ES-I3 (cell line): ENCODE measurements around the gene FSIP1.

ENCODE experiments used
- H3K36me3 ChIP-seq: 2 replicates; pipeline ENCODE4 v1.6.1; 2013; ENCODE audit warnings: mild to moderate bottlenecking, low read length, control low read depth, moderate library complexity; ENCODE audit not compliant: insufficient read depth
- H3K4me1 ChIP-seq: 2 replicates; pipeline ENCODE4 v1.6.1; 2013; ENCODE audit warnings: mild to moderate bottlenecking, control low read depth, low read length; ENCODE audit not compliant: insufficient read depth
- H3K9ac ChIP-seq: 2 replicates; pipeline ENCODE4 v1.6.1; 2013; ENCODE audit warnings: low read depth, mild to moderate bottlenecking, low read length, moderate library complexity
- H3K9me3 ChIP-seq: 2 replicates; pipeline ENCODE4 v1.6.1; 2013; ENCODE audit warnings: mild to moderate bottlenecking, low read length, moderate library complexity; ENCODE audit not compliant: control insufficient read depth, insufficient read depth

The FSIP1 gene

DNA sequence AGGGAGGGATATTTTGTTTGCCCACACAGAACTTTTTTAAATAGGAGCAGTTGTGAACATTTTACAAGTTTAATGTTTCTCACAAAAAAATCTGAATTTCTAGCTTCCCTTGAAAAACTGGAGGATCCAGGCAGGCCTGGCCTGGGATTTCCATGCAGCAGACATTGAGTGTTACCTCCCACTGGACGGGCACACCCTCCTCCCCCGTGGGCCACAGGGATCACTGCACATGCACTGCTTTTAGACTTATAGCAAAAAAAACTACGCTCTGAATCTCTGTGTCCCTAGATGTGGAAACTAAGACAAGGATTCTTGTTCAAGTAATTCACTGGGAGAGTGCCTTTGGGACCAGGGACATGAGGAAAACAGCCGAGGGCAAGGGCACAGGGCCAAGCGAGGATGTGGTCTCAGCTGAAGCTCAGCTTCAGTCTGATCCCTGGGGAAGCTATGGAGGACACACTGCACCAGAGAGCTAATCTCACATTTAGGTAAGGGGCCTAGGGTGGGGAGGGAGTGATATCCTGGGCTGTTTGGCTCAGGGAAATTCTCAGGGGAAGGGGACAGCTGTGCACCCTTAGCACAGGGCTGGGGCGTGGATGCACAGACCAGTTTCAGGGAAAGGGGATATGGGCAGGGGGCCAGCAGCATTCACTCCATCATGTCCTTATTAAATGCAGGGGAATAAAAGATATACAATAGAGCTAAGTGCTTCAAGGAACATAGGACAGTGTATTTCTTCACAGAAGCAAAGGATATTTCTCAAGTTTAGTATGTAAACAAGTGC is 46.0 kb downstream of the FSIP1 start:
- Histone ChIP-seq H3K9me3 (no peaks in the 10 kb centered on the region), H3K36me3 (no peaks in the 10 kb centered on the region), H3K4me1 (no peaks in the 10 kb centered on the region), H3K9ac (no peak overlapping the region)

DNA sequence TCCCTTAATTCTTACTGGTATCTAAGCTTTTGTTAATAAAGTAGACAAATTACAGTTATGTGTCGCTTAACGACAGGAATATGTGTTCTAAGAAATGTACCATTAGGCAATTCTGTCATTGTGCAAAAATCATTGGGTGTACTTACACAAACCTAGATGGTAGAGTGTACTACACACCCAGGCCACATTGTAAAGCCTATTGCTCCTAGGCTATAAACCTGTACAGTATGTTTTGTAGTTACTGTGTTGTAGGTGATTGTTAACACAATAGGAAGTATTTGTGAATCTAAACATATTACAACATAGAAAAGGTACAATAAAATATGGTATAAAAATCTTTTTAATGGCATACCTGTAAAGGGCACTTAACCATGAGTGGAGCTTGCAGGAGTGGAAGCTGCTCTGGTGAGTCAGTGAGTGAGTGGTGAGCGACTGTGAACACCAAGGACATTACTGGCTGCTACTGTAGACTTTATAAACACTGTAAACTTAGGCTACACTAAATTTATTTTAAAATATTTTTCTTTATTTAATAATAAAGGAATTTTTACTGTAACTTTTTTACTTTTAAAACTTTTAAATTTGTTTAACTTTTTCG is 47.4 kb downstream of the FSIP1 start:
- Histone ChIP-seq H3K9me3 (no peaks in the 10 kb centered on the region), H3K9ac (no peak overlapping the region), H3K36me3 (no peaks in the 10 kb centered on the region), H3K4me1 (no peaks in the 10 kb centered on the region)

DNA sequence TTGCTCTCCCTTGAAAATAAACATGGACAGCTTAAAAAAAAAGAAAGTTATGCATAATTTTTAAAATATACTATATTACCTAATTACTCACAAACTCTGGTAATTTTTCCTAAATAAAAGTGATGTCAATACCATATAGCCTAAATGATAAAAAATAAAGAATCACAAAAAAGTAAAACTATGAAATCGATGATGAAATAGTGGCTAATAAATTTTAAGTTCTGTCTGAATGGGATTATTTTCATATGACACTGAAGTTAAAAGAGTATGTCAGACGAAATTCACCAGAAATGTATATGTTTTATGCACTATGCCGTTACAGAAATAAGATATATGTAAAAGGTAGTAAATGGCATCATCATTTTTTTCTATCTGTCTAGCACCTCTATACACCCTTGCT is 51.4 kb downstream of the FSIP1 start:
- Histone ChIP-seq H3K4me1 (no peaks in the 10 kb centered on the region), H3K9me3 (no peaks in the 10 kb centered on the region), H3K9ac (no peak overlapping the region), H3K36me3 (no peaks in the 10 kb centered on the region)

DNA sequence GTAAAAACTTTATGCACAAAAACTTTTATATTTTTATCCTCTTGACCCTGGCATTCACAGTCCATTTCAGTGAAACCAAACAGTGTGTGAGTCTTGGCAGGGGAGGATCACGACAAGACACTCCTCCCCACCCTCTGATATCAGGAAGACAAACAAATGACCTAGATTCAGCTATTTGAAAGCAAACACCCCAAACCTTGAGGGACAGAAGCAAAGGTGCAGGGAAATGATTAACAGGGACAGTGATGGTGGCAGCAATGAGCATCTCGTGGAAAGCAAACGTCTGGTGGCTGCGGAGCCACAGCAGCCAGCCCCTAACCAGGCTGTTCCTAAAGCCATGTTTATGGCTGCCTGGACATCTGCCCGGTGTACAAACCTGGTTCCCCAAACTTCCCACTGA is 52.1 kb downstream of the FSIP1 start:
- H3K9me3 ChIP-seq, result no peaks in the 10 kb centered on the region
- H3K4me1 ChIP-seq, result no peaks in the 10 kb centered on the region
- no peaks in the 10 kb centered on the region for H3K36me3 ChIP-seq

DNA sequence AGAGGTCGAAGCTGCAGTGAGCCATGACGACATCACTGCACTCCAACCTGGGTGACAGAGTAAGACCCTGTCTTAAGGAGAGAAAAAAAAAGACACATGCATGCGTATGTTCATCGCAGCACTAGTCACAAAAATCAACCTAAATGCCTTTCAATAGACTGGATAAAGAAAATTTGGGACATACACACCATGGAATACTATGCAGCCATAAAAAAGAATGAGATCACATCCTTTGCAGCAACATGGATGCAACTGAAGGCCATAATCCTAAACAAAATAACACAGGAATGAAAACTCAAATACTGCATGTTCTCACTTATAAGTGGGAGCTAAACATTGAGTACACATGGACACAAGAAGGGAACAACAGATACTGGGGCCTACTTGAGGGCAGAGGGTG is 53.1 kb downstream of the FSIP1 start:
- H3K9me3 ChIP-seq, result no peaks in the 10 kb centered on the region
- no peaks in the 10 kb centered on the region for H3K4me1 ChIP-seq
- no peak overlapping the region for H3K9ac ChIP-seq
- H3K36me3 ChIP-seq, result no peaks in the 10 kb centered on the region

More for the DNA sequence above, 52.1 kb downstream of the FSIP1 start:
- H3K9ac ChIP-seq, result no peak overlapping the region

DNA sequence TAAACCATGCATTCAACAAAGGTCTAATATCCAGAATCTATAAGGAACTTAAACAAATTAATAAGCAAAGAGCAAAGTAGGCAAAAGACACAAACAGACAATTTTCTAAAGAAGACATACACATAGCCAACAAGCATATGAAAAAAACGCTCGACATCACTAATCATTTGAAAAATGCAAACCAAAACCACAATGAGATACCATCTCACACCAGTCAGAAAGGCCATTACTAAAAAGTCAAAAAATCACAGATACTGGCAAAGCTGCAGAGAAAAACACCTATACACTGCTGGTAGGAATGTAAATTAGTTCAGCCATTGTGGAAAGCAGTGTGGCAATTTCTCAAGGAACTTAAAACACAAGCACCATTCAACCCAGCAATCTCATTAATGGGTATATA is 53.8 kb downstream of the FSIP1 start:
- no peaks in the 10 kb centered on the region for H3K9me3 ChIP-seq
- no peaks in the 10 kb centered on the region for H3K4me1 ChIP-seq
- no peaks in the 10 kb centered on the region for H3K36me3 ChIP-seq
- no peak overlapping the region for H3K9ac ChIP-seq

DNA sequence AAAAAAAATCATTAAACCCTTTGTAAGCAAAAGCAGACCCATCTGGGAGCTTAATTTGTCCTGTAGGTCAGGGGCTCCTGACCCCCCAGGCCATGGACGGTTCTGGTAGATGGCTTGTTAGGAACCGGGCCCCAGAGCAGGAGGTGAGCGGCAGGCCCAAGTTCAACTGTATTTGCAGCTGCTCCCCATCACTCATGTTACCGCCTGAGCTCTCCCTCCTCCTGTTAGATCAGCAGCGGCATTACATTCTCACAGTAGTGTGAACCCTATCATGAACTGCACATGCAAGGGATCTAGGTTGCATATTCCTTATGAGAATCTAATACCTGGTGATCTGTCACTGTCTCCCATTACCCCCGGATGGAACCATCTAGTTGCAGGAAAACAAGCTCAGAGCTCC is 60.7 kb downstream of the FSIP1 start:
- H3K9ac ChIP-seq, result no peak overlapping the region
- no peaks in the 10 kb centered on the region for H3K4me1 ChIP-seq
- H3K9me3 ChIP-seq, result no peaks in the 10 kb centered on the region
- no peaks in the 10 kb centered on the region for H3K36me3 ChIP-seq

DNA sequence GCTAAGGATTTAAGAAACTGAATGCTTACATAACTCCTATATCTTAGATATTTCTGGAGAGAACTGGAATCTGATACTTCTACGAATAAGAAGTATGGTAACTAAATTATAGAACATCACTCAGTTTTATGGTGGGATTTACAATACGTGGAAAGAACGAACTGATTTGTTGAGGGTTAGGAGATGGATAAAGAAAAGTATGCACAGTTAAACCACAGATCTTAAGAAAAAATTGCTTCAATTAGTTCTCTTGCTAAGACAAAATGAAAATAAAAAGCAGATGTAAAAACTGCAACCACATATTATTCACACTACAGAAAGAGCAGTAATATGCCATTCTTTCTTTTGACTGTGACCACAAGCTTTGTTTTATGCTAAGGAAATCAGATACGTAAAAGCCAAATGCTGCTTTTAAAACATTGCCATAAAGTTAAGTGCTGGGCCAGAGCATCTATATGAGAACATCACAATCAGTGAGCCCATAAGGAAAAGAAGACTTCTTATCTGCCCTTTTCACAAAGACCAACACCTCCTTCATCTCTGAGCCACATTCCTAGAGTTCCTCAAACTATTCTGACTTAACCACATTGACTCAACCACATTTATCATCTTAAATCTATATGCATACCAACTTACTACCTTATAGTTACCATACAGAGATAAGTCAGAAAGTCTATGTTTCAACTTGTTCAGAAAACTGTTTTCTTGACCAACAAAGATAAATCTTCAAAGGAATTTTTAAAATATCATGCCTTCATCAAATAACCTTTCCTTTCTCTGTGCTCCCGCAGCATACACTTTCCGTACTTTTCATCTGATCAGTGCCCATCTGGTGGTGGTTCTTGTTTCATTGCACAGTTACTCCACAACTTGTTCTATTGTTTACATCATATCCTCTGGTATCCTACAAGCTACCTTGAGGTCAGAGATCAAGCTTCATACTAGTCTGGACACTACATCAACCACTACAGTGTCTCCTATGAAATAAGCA is 61.7 kb downstream of the FSIP1 start:
- Histone ChIP-seq H3K36me3 (no peaks in the 10 kb centered on the region), H3K9me3 (no peaks in the 10 kb centered on the region), H3K4me1 (no peaks in the 10 kb centered on the region), H3K9ac (no peak overlapping the region)

DNA sequence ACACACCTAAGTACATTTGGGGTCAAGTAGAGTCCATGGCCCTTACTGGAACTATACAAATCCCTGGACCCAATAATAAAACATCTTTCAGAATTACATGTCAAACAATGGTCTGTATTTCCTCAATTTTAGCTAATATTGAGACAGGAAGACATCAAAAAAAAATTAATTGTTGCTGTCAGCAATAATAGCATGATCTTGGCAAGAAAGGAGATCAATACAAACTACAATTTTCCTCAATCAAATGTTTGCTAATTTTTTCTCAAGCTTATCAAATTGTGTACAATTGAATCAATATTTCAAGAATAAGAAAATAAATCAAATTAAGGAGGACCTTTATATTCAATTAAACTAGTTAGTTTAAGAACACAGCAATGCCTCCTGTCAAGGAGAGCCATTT is 62.6 kb downstream of the FSIP1 start:
- Histone ChIP-seq H3K9ac (no peak overlapping the region), H3K4me1 (no peaks in the 10 kb centered on the region), H3K36me3 (no peaks in the 10 kb centered on the region), H3K9me3 (no peaks in the 10 kb centered on the region)

DNA sequence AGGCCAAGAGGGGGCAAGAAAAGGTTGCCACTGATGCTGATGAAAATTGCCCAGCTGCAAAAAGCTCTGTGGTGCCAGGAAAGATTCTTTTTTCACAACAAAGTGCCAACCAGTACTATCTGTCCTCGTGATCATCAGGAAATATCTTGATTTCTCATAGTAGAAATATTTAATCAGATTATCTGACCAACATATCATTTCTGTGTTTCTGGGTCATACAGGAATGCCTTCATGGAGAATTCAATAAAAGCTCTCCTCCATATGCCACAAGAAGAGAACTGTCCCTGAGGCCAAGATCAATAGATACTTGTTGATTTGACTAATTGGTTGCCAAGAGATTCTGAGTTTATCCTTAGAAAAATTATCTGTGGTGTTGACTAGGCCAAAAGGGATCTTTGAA is 63.5 kb downstream of the FSIP1 start:
- H3K36me3 ChIP-seq, result no peaks in the 10 kb centered on the region
- no peak overlapping the region for H3K9ac ChIP-seq
- no peaks in the 10 kb centered on the region for H3K4me1 ChIP-seq
- no peaks in the 10 kb centered on the region for H3K9me3 ChIP-seq

DNA sequence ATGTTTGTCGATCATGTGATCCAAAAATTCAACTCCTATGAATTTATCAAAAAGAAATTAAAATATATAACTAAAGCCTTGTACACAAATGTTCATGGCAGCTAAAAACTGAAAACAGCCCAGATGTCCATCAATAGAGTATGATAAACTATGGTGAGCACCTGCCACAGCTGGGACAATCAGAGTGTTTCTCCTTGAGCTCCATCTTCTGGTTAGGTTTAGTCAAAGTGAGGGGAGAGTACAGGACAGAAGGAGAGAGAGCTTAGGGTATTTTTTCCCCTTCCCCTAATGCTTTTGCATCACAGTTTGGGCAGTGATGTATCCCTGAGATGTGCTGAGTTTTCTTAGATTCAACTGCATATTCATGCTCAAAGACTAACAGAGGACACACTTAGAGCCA is 65.5 kb downstream of the FSIP1 start:
- Histone ChIP-seq H3K4me1 (no peaks in the 10 kb centered on the region), H3K36me3 (no peaks in the 10 kb centered on the region), H3K9ac (no peak overlapping the region), H3K9me3 (no peaks in the 10 kb centered on the region)

DNA sequence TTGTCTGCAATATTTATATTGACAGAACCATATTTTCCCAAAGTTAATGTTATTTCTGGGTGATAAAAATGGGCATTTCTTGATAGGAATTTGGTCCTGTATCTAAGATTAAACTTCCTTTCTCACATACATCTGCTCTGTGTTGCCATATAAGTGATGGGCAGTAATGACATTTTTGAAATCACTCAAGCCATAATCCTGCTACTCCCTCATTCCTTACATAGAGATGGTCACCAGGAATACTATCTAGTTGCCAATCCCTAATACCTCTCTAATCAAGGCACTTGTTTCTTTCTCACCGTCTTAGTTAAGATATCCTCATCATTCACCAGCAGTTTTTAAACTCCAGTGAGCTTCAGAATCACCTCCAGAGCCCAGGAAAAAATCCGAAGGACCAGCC is 68.4 kb downstream of the FSIP1 start:
- no peaks in the 10 kb centered on the region for H3K36me3 ChIP-seq
- H3K4me1 ChIP-seq, result no peaks in the 10 kb centered on the region
- no peaks in the 10 kb centered on the region for H3K9me3 ChIP-seq
- no peak overlapping the region for H3K9ac ChIP-seq

DNA sequence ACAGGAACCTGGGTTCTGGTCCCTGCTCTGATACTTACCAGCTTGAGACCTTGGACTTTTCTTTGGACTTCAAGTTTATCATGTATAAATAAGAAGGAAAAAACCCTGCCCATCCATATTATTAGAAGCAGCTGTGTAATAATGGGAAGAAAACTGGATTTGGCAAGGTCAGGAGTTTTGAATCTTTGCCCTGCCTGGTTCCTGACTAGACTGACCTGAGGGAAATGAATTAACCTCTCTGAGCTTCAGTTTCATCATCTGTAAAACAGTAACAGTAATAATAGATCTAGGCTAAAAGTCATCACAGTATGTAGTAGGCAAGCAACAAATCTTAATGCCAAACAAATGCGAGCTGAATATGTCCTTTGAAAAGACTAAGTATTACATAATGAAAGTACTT is 68.8 kb downstream of the FSIP1 start:
- no peaks in the 10 kb centered on the region for H3K4me1 ChIP-seq
- no peaks in the 10 kb centered on the region for H3K36me3 ChIP-seq
- no peak overlapping the region for H3K9ac ChIP-seq
- no peaks in the 10 kb centered on the region for H3K9me3 ChIP-seq

DNA sequence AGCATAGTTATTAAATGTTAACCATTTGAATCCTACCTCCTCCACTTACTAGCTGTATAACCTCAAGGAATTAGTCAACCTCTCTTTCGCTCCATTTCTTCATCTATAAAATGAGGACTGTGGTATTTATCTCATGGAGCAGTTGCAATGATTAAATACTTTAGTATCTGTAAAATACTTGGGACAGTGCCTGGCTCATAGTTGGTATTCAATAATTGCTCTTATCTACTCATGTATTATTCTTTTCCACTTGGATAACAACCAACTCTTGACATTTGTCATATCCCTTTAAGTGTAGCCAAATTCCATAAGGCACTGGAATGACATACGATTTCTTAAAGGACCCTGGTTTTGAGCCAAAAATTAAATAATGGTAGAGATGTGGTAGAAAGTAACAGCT is 72.0 kb downstream of the FSIP1 start:
- no peaks in the 10 kb centered on the region for H3K36me3 ChIP-seq
- H3K9me3 ChIP-seq, result no peaks in the 10 kb centered on the region
- H3K9ac ChIP-seq, result no peak overlapping the region
- no peaks in the 10 kb centered on the region for H3K4me1 ChIP-seq
